ENCODE results near the gene KANSL1. TPM values are rescaled to one million over a fixed set of nuclear protein-coding genes. Genes with fewer than 3 reads are reported as not detected.

The KANSL1 gene
- total and polyA plus RNA-seq, 2 experiments from 2014 or later: 12.2 to 38.2 TPM

DNA sequence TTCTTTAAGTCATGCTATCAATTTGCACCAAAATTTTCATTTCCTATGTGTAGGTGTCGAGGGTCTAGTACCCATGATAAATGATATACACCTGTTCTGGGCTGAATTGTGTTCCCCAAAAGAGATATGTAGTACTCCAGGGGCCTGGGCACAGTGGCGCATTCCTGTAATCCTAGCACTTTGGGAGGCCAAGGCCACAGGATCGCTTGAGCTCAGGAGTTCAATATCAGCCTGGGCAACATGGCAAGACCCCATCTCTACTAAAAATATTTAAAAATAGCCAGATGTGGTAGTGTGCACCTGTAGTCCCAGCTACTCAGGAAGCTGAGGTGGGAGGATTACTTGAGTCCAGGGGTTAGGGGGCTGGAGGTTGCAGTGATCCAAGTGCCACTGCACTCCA lies 23.5 kb upstream of the KANSL1 start:
- H3K4me1 ChIP-seq (ENCODE audit: insufficient read depth): 0 out of 2 replicates have a peak, but pooled peaks cover 3% of the 10 kb centered on the region
- peaks cover 10% of the 10 kb centered on the region; the same call in 1 of the 2 replicates for H3F3A ChIP-seq (ENCODE audit: insufficient read depth)
- H3K4me2 ChIP-seq (ENCODE audit: unreplicated experiment): no peak overlapping the region
- TF ChIP-seq EZH2 (IDR thresholded peaks at IDR 0.05; ENCODE audit: insufficient read depth, poor library complexity, severe bottlenecking): no peak
- TF ChIP-seq EZH2phosphoT487 (IDR thresholded peaks at IDR 0.05; ENCODE audit: insufficient read depth, low read depth): no peak
- WGBS, 2 experiments (ENCODE audit: low coverage in 1 of 2, low lambda C conversion rate in 2 of 2, missing lambda C conversion rate in 2 of 2): 77 to 81% methylated on average over 3 of the region's 3 CpGs
- H3K36me3 ChIP-seq (ENCODE audit: low read depth): peaks cover 17% of the 10 kb centered on the region; the same call in 1 of the 2 replicates
- H3K27ac ChIP-seq: no peak overlapping the region
- no peak overlapping the region for H3K4me3 ChIP-seq
- no peaks in the 10 kb centered on the region for H3K9me3 ChIP-seq (ENCODE audit: low read depth)
- H2AFZ ChIP-seq: no peak overlapping the region
- peaks cover 67% of the 10 kb centered on the region for H3K79me2 ChIP-seq (ENCODE audit: insufficient read depth)
- H3K9ac ChIP-seq: no peak overlapping the region
- DNase-seq: no peak
- no peaks in the 10 kb centered on the region for H3K27me3 ChIP-seq (replicated peaks; ENCODE audit: insufficient read depth)
- H4K20me1 ChIP-seq (ENCODE audit: insufficient read depth): peaks cover 9% of the 10 kb centered on the region; the same call in 1 of the 2 replicates
- in situ Hi-C loops (cut with MboI): loop anchor here (10.0 kb wide), 2 partner anchors 182 to 212 kb away; no protein-coding TSS in a partner anchor
- H3K9me2 ChIP-seq (ENCODE audit: insufficient read depth): no peaks in the 10 kb centered on the region

- peaks cover 10% of the 10 kb centered on the region; the same call in 1 of the 2 replicates for H3F3A ChIP-seq (ENCODE audit: insufficient read depth)
- no peak overlapping the region for H3K4me3 ChIP-seq
- peaks cover 84% of the 10 kb centered on the region for H3K79me2 ChIP-seq (ENCODE audit: insufficient read depth)
- no peaks in the 10 kb centered on the region for H3K9me2 ChIP-seq (ENCODE audit: insufficient read depth)
- WGBS, 2 experiments (ENCODE audit: low coverage in 1 of 2, low lambda C conversion rate in 2 of 2, missing lambda C conversion rate in 2 of 2): 36 to 37% methylated on average over 11 of the region's 11 CpGs
- no peaks in the 10 kb centered on the region for H3K27me3 ChIP-seq (replicated peaks; ENCODE audit: insufficient read depth)
- peaks cover 11% of the 10 kb centered on the region; the same call in 1 of the 2 replicates for H3K36me3 ChIP-seq (ENCODE audit: low read depth)
- peak overlapping the region; percentile 36 for H2AFZ ChIP-seq
- no peak overlapping the region for H3K27ac ChIP-seq
- H3K9me3 ChIP-seq (ENCODE audit: low read depth): no peaks in the 10 kb centered on the region
- TF ChIP-seq EZH2 (IDR thresholded peaks at IDR 0.05; ENCODE audit: insufficient read depth, poor library complexity, severe bottlenecking): no peak
- no peak for TF ChIP-seq EZH2phosphoT487 (IDR thresholded peaks at IDR 0.05; ENCODE audit: insufficient read depth, low read depth)
- H4K20me1 ChIP-seq (ENCODE audit: insufficient read depth): peaks cover 9% of the 10 kb centered on the region
- no peak overlapping the region for H3K4me2 ChIP-seq (ENCODE audit: unreplicated experiment)
- peak; percentile 93 for DNase-seq
- H3K4me1 ChIP-seq (ENCODE audit: insufficient read depth): 0 out of 2 replicates have a peak, but pooled peaks cover 3% of the 10 kb centered on the region
- in situ Hi-C loops (cut with MboI): loop anchor here (10.0 kb wide), 2 partner anchors 178 to 208 kb away; no protein-coding TSS in a partner anchor
- peak overlapping the region; percentile 23; the same call in 1 of the 2 replicates for H3K9ac ChIP-seq
These were observed 19.6 kb upstream of the KANSL1 start for GRCh38 chr17:46212634-46213435.

DNA sequence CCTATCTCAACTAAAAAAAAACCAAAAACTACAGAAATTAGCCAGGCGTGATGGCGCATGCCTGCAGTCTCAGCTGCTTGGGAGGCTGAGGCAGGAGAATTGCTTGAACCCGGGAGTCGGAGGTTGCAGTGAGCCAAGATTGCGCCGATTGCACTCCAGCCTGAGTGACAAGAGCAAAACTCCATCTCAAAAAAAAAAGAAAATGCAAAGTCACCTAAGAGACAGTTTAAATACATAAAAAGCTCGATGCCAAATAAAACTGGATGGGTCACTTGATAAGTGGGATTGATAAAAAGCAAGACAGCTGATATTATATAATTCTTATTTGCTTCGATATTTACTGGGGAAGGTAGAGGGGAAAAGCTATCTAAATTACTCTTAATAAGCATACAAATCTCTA lies 15.8 kb upstream of the KANSL1 start:
- Histone ChIP-seq H3K4me3 (no peak overlapping the region), H3K4me1 (ENCODE audit: insufficient read depth) (0 out of 2 replicates have a peak, but pooled peaks cover 3% of the 10 kb centered on the region), H3F3A (ENCODE audit: insufficient read depth) (peaks cover 3% of the 10 kb centered on the region; the same call in 1 of the 2 replicates), H3K79me2 (ENCODE audit: insufficient read depth) (peaks cover 92% of the 10 kb centered on the region), H3K4me2 (ENCODE audit: unreplicated experiment) (no peak overlapping the region), H3K9me2 (ENCODE audit: insufficient read depth) (no peaks in the 10 kb centered on the region), H3K9ac (no peak overlapping the region), H3K36me3 (ENCODE audit: low read depth) (peaks cover 4% of the 10 kb centered on the region; the same call in 1 of the 2 replicates), H3K9me3 (ENCODE audit: low read depth) (no peaks in the 10 kb centered on the region), H2AFZ (no peak overlapping the region), H4K20me1 (ENCODE audit: insufficient read depth) (peaks cover 10% of the 10 kb centered on the region; the same call in 1 of the 2 replicates), H3K27me3 (replicated peaks; ENCODE audit: insufficient read depth) (no peaks in the 10 kb centered on the region), H3K27ac (no peak overlapping the region)
- in situ Hi-C loops (cut with MboI): no loop called here
- 93 to 96% methylated on average over 8 of the region's 8 CpGs for WGBS, 2 experiments (ENCODE audit: low coverage in 1 of 2, low lambda C conversion rate in 2 of 2, missing lambda C conversion rate in 2 of 2)
- TF ChIP-seq EZH2phosphoT487 (IDR thresholded peaks at IDR 0.05; ENCODE audit: insufficient read depth, low read depth) (no peak), EZH2 (IDR thresholded peaks at IDR 0.05; ENCODE audit: insufficient read depth, poor library complexity, severe bottlenecking) (no peak)
- DNase-seq: no peak

GRCh38 chr17:46205975-46206374 lies 12.7 kb upstream of the KANSL1 start:
- TF ChIP-seq EZH2phosphoT487 (IDR thresholded peaks at IDR 0.05; ENCODE audit: insufficient read depth, low read depth) (no peak), EZH2 (IDR thresholded peaks at IDR 0.05; ENCODE audit: insufficient read depth, poor library complexity, severe bottlenecking) (no peak)
- peaks cover 98% of the 10 kb centered on the region for H3K79me2 ChIP-seq (ENCODE audit: insufficient read depth)

More at GRCh38 chr17:46205975-46206374, 12.7 kb upstream of the KANSL1 start:
- Histone ChIP-seq H3K9me3 (ENCODE audit: low read depth) (no peaks in the 10 kb centered on the region), H3F3A (ENCODE audit: insufficient read depth) (no peaks in the 10 kb centered on the region), H4K20me1 (ENCODE audit: insufficient read depth) (peaks cover 8% of the 10 kb centered on the region), H3K4me1 (ENCODE audit: insufficient read depth) (no peaks in the 10 kb centered on the region), H3K9me2 (ENCODE audit: insufficient read depth) (no peaks in the 10 kb centered on the region), H3K4me2 (ENCODE audit: unreplicated experiment) (no peak overlapping the region), H2AFZ (no peak overlapping the region), H3K9ac (no peak overlapping the region), H3K36me3 (ENCODE audit: low read depth) (no peaks in the 10 kb centered on the region), H3K4me3 (no peak overlapping the region), H3K27ac (no peak overlapping the region), H3K27me3 (replicated peaks; ENCODE audit: insufficient read depth) (no peaks in the 10 kb centered on the region)
- DNase-seq: no peak
- in situ Hi-C loops (cut with MboI): no loop called here

All from GM23248 (cell line).